ENCODE measurements around the gene DRD3. TPM values are rescaled to one million over a fixed set of nuclear protein-coding genes. Genes with fewer than 3 reads are reported as not detected.

The DRD3 gene
- polyA plus RNA-seq, 5 donors = not detected

DNA sequence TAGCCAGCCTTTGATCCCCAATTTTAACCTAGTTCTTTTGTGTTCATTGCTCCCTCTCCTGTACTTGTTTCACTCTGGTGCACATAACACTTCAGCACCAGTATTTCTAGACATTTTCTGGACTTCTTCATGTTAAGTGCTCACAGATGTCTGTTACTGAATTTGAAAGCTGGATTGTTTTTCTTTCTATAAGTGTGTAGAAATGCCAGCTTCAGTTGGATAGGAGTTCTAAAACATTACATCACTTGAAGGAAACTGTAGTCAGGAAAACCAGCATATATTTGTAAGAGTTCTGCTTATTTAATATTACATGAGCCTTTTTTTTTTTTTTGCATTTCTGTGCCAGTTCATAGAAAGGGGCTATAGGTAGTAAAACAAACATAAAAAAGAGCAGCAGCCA is 100.7 kb downstream of the DRD3 start:
- DNase-seq = no peak

Other genes with a start within 250 kb of the DRD3 start
- 1 to 10 TPM; 5.2 to 9.3 (median 6.9) TPM for gene ZDHHC23, start 231.0 kb downstream of the DRD3 start, polyA plus RNA-seq (ENCODE audit: insufficient read depth in 1 of 5, insufficient read length in 5 of 5, low replicate concordance in 1 of 5)
- gene CCDC191, start 122.5 kb downstream of the DRD3 start, polyA plus RNA-seq (ENCODE audit: insufficient read depth in 1 of 5, insufficient read length in 5 of 5, low replicate concordance in 1 of 5) = 10 to 100 TPM; 15.6 to 24.6 (median 21.5) TPM
- 10 to 100 TPM; 23.5 to 38.4 (median 34.4) TPM for gene QTRT2, start 122.3 kb downstream of the DRD3 start, polyA plus RNA-seq (ENCODE audit: insufficient read depth in 1 of 5, insufficient read length in 5 of 5, low replicate concordance in 1 of 5)
- under 1 TPM; 0.09 to 0.16 (median 0.10) TPM for gene ZNF80, start 58.5 kb upstream of the DRD3 start, polyA plus RNA-seq (ENCODE audit: insufficient read depth in 1 of 5, insufficient read length in 5 of 5, low replicate concordance in 1 of 5)
- under 1 TPM; 0.14 to 0.58 (median 0.25) TPM for gene TIGIT, start 115.0 kb upstream of the DRD3 start, polyA plus RNA-seq (ENCODE audit: insufficient read depth in 1 of 5, insufficient read length in 5 of 5, low replicate concordance in 1 of 5)